ENCODE data around the gene ADGRA3.

GRCh38 chr4:22496165-22496813 is 19.6 kb downstream of the ADGRA3 start:
- TF ChIP-seq EZH2phosphoT487 (IDR thresholded peaks at IDR 0.05; ENCODE audit: borderline replicate concordance, low read length) (no peak), CTCF (conservative IDR thresholded peaks at IDR 0.05; ENCODE audit: low read depth, low read length) (no peak)
